GM20000 (cell line): ENCODE data around the gene AAGAB.
A peak's percentile ranks its signal among the peaks of the same experiment; 100 is the strongest.

Experiments used
- DNase-seq: peaks from one replicate; pipeline ENCODE4 v3.0.0; 2012; ENCODE audit warnings: low spot score
- TF ChIP-seq, protein P1 (sequence below): IDR thresholded peaks from 2 replicates; pipeline ENCODE4 v1.5.1; 2012; ENCODE audit warnings: mild to moderate bottlenecking, control low read depth; ENCODE audit errors: extremely low read depth, missing control alignments

The AAGAB gene

DNA sequence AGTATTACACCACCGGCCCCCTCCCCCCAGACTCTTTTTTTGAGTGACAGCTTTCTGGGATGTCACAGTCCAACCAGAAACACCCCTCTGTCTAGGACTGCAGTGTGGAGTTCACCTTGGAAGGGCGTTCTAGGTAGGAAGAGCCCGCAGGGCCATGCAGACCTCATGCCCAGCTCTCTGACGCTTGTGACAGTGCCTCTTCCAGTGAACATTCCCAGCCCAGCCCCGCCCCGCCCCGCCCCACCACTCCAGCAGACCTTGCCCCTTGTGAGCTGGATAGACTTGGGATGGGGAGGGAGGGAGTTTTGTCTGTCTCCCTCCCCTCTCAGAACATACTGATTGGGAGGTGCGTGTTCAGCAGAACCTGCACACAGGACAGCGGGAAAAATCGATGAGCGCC, 63.6 kb downstream of the AAGAB start:
- TF ChIP-seq, protein P1, sequence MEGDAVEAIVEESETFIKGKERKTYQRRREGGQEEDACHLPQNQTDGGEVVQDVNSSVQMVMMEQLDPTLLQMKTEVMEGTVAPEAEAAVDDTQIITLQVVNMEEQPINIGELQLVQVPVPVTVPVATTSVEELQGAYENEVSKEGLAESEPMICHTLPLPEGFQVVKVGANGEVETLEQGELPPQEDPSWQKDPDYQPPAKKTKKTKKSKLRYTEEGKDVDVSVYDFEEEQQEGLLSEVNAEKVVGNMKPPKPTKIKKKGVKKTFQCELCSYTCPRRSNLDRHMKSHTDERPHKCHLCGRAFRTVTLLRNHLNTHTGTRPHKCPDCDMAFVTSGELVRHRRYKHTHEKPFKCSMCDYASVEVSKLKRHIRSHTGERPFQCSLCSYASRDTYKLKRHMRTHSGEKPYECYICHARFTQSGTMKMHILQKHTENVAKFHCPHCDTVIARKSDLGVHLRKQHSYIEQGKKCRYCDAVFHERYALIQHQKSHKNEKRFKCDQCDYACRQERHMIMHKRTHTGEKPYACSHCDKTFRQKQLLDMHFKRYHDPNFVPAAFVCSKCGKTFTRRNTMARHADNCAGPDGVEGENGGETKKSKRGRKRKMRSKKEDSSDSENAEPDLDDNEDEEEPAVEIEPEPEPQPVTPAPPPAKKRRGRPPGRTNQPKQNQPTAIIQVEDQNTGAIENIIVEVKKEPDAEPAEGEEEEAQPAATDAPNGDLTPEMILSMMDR, result no peak
- DNase-seq, result peak; percentile 2

- DNase-seq, result no peak
- TF ChIP-seq, protein P1, result no peak
These were observed 64.1 kb downstream of the AAGAB start for GRCh38 chr15:67190326-67190725.

DNA sequence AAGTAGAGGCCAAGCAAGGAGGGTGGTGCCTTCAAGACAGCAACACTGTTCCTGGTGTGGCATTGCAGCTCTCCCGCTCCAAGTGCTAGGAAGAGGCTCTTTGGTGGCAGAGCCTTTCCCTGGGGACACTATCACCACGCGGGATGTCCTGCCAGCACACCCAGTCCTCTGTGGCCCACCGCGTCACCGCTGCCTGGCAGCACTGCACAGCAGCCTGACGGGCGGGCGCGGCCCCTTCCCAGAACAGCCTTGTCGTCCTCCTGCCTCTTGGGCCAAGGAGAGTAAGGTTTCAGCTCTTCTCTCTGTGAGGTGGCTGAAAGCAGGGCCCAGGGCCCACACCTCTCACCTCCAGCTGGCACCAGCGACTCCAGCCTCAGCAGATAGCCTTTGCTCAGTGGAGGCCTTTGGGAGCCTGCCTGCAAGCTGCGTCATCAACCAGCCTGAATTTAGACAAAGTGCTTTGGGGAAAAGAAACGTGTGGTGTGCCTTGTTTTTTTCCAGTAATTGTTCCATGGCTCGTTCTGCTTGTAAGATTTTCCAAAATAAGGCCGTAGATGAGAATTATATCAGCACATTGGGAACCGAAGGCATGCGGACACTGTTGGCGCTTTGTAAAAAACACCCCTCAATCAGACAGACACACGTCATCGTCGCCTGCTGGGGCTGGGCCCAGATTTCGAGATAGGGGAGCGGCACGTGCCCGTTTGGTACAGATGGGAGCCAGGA, 65.0 kb downstream of the AAGAB start:
- no peak for DNase-seq
- TF ChIP-seq, protein P1, result no peak

GRCh38 chr15:67188551-67189218, 65.8 kb downstream of the AAGAB start:
- TF ChIP-seq, protein P1, result no peak
- no peak for DNase-seq

DNA sequence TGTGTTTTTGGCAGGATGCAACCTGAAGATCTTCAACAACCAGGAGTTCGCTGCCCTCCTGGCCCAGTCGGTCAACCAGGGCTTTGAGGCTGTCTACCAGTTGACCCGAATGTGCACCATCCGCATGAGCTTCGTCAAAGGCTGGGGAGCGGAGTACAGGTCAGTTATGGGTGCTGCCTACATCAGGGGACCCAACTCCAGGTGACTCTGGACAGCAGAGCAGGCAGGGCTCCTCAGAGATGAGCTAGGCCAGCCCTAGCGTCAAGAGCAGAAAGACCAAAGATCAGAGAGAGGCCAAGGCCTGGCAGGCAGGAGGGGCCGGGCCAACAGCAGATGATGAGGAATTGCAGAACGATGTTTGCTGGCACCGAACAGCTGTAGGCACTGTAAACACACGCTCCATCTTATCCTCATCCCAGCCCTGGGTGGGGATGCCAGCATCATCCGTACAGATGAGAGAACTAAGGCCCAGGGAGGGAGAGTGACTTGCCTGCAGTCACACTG, 67.1 kb downstream of the AAGAB start:
- TF ChIP-seq, protein P1, result no peak

GRCh38 chr15:67186688-67187087, 67.8 kb downstream of the AAGAB start:
- no peak for DNase-seq
- TF ChIP-seq, protein P1, result no peak

More for the DNA sequence above, 67.1 kb downstream of the AAGAB start:
- DNase-seq, result no peak

- DNase-seq, result no peak
- TF ChIP-seq, protein P1, result no peak
These were observed 68.2 kb downstream of the AAGAB start for GRCh38 chr15:67186226-67186649.
